AG04449 (cell line): ENCODE data around the gene ZNF155.

Experiments
- CTCF ChIA-PET: fragments of 350-600 bp; formaldehyde crosslinking; extraction: SDS; loops from one replicate; lab custom pipeline; 2021; ENCODE audit warnings: antibody characterized with exemption; lab: Yijun Ruan, JAX
- POLR2A ChIA-PET: fragments of 400-600, 350-600 bp; formaldehyde crosslinking; extraction: SDS; loops from one replicate; lab custom pipeline; 2020; ENCODE audit warnings: antibody characterized with exemption, inconsistent platforms; lab: Yijun Ruan, JAX
- DNase-seq: peaks from one replicate; pipeline ENCODE4 v3.0.0-alpha.2; 2010; ENCODE audit warnings: low read depth, low spot score
- H3K4me3 ChIP-seq: 2 replicates; pipeline ENCODE4 v1.5.1; 2011; ENCODE audit warnings: low read depth, mild to moderate bottlenecking, control low read depth, low read length
- CTCF ChIP-seq: IDR thresholded peaks from one replicate; pipeline ENCODE4 v1.5.1; 2011; ENCODE audit warnings: mild to moderate bottlenecking, moderate library complexity, low read length, control low read depth, inconsistent platforms; ENCODE audit not compliant: insufficient read depth; ENCODE audit errors: missing control alignments

The ZNF155 gene

GRCh38 chr19:44002566-44003460, 18.8 kb downstream of the ZNF155 start, which contains the start of gene ZNF230:
ZNF230 (plus strand) TSS chr19:44002957; CDS start chr19:44007079, 4,122 bp downstream.
- ChIA-PET POLR2A (no interaction called here), CTCF (interaction anchor here (1.3 to 1.4 kb wide), 2 partner anchors 18 to 50 kb away, joined by 3 read pairs; no protein-coding TSS in a partner anchor)

GRCh38 chr19:44003461-44004009, 19.5 kb downstream of the ZNF155 start:
- no peak for DNase-seq
- POLR2A ChIA-PET: no interaction called here
- peak overlapping the region; percentile 92 for H3K4me3 ChIP-seq
- TF ChIP-seq CTCF: no peak
- CTCF ChIA-PET: interaction anchor here (1.4 kb wide), 1 partner anchor 51 kb away, joined by 3 read pairs; no protein-coding TSS in a partner anchor

More at GRCh38 chr19:44002566-44003460, 18.8 kb downstream of the ZNF155 start, which contains the start of gene ZNF230:
- TF ChIP-seq CTCF: no peak
- H3K4me3 ChIP-seq: peak within 1 kb of the TSS; percentile 92
- DNase-seq: peak; percentile 63

DNA sequence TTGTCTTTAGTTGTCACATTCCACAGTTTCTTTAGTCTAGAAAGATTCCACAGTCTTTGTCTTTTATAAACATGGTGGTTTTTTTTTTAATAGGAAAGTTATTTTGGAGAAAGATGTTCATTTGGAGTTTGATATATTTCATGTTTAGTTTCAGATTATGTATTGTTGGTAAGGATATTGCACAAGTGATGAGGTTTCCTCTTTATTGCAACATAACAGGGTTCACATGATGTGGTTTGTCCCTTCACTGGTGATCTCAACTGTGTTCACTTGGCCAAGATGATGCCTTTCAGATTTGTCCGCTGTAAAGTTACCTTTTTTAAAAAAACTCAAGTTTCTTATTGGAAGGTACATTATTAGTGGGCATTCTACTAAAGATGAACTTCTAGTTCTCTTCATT, 22.0 kb downstream of the ZNF155 start:
- H3K4me3 ChIP-seq: no peak overlapping the region
- POLR2A ChIA-PET: no interaction called here
- no peak for TF ChIP-seq CTCF
- DNase-seq: no peak
- CTCF ChIA-PET: no interaction called here

- no peak overlapping the region for H3K4me3 ChIP-seq
- ChIA-PET CTCF (interaction anchor here (1.0 kb wide), 1 partner anchor 21 kb away, joined by 3 read pairs; no protein-coding TSS in a partner anchor), POLR2A (no interaction called here)
- DNase-seq: no peak
- TF ChIP-seq CTCF: no peak
Observed at GRCh38 chr19:44007473-44007872, 23.5 kb downstream of the ZNF155 start.

DNA sequence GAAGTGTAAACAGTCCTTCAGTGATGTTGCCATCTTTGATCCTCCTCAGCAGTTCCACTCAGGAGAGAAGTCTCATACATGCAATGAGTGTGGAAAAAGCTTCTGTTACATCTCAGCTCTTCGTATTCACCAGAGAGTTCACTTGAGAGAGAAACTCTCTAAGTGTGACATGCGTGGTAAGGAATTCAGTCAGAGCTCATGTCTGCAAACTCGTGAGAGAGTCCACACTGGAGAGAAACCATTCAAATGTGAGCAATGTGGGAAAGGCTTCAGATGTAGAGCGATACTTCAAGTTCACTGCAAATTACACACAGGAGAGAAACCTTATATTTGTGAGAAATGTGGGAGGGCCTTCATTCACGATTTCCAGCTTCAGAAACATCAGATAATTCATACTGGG, 26.5 kb downstream of the ZNF155 start:
- TF ChIP-seq CTCF: no peak
- H3K4me3 ChIP-seq: no peak overlapping the region
- CTCF ChIA-PET: interaction anchor here (1.0 kb wide), 1 partner anchor 9 kb away, joined by 3 read pairs; no protein-coding TSS in a partner anchor
- DNase-seq: no peak
- POLR2A ChIA-PET: no interaction called here

GRCh38 chr19:44019498-44019897, 35.5 kb downstream of the ZNF155 start:
- ChIA-PET CTCF (interaction anchor here (1.1 kb wide), 1 partner anchor 9 kb away, joined by 3 read pairs; no protein-coding TSS in a partner anchor), POLR2A (no interaction called here)
- no peak overlapping the region for H3K4me3 ChIP-seq
- TF ChIP-seq CTCF: no peak
- DNase-seq: no peak
